K562 (cell line): ENCODE results near the gene B4GALT1. TPM values are rescaled to one million over a fixed set of nuclear protein-coding genes. Genes with fewer than 3 reads are reported as not detected.

Source experiments
- CHD7 ChIP-seq: fragments of 200-600 bp; sonication (generic); IDR thresholded peaks from one replicate; pipeline ENCODE4 v1.6.1; 2012; ENCODE audit warnings: mild to moderate bottlenecking, low read depth, low read length, inconsistent platforms
- E2F1 ChIP-seq: sonication (generic); formaldehyde crosslinking; IDR thresholded peaks from 2 replicates; pipeline ENCODE4 v1.8.1; 2023; ENCODE audit warnings: mild to moderate bottlenecking, missing genetic modification reagents, moderate library complexity
- GTF2F1 ChIP-seq: IDR thresholded peaks from 2 replicates; pipeline ENCODE4 v1.6.1; 2011; ENCODE audit warnings: low read depth, low read length, improper control_type of control experiment
- polyA plus RNA-seq, 8 experiments: library from polyadenylated mRNA; depleted of rRNA in 4 of 8; stranded (reverse) in 5 of 8; unstranded in 3 of 8; fragments of >200 nt; fragmentation: Nextera tagmentation in 2 of 8; fragmentation: Illumina TruSeq in 1 of 8; extraction: Ambion mirVana in 2 of 8; extraction: Trizol in 1 of 8; gene quantifications; 2 replicates each; pipeline versions ENCODE4 v1.2.1 to v1.2.3, GENCODE V29; 2011 to 2014; ENCODE audit warnings: inconsistent platforms in 1 of 8, missing spikeins in 1 of 8
- total RNA-seq, 7 experiments: library from RNA; depleted of rRNA in 6 of 7; stranded (reverse); fragments of >200 nt in 6 of 7; fragmentation: Illumina TruSeq in 2 of 7; extraction: Trizol in 2 of 7; gene quantifications; 2 replicates each; pipeline versions ENCODE4 v1.2.1 to v1.2.3, GENCODE V29; 2011 to 2021; ENCODE audit warnings: low replicate concordance in 1 of 7

The B4GALT1 gene
- total and polyA plus RNA-seq, 9 of the 15 experiments (the other 6 are each of a cell fraction or from before 2014, with no cell fraction given) = 4.1 to 26.8 (median 7.1) TPM

- no peak for TF ChIP-seq CHD7
- TF ChIP-seq E2F1 = no peak
- no peak for TF ChIP-seq GTF2F1
These were observed 8.9 kb downstream of the B4GALT1 start (continued) for GRCh38 chr9:33157960-33158842.
